ENCODE data around the gene ITGB3BP. TPM values are rescaled to one million over a fixed set of nuclear protein-coding genes. Genes with fewer than 3 reads are reported as not detected.

The ITGB3BP gene
- total RNA-seq, 1 experiment from 2014 or later = 47.2 TPM

GRCh38 chr1:63545780-63546179, 22.8 kb upstream of the ITGB3BP start:
- DNase-seq = no peak
- H3K18ac ChIP-seq (ENCODE audit: insufficient read length, low read depth, low read length) = no peak overlapping the region
- no peaks in the 10 kb centered on the region for H4K20me1 ChIP-seq (ENCODE audit: control insufficient read depth, insufficient read depth, insufficient read length)
- H3K27ac ChIP-seq (ENCODE audit: insufficient read length, low read depth, low read length) = no peak overlapping the region
- no peak overlapping the region for H3T11ph ChIP-seq (ENCODE audit: low read length)
- H3K27ac Mint-ChIP-seq = no peak overlapping the region
- no peaks in the 10 kb centered on the region for H3K4me1 Mint-ChIP-seq
- H3K4me1 ChIP-seq (ENCODE audit: insufficient read depth, low read length) = no peaks in the 10 kb centered on the region
- H3K4me2 ChIP-seq (ENCODE audit: insufficient read depth, insufficient read length, low read length) = no peak overlapping the region
- no peak overlapping the region for H4K91ac ChIP-seq (ENCODE audit: insufficient read length, low read depth, low read length)
- no peak overlapping the region for H3K4me3 Mint-ChIP-seq
- H3K14ac ChIP-seq (ENCODE audit: insufficient read depth, low read length) = no peak overlapping the region
- H3K9me3 Mint-ChIP-seq = no peaks in the 10 kb centered on the region
- H2BK120ac ChIP-seq (ENCODE audit: low read depth, low read length, poor library complexity, severe bottlenecking) = no peak overlapping the region
- no peak overlapping the region for H3K56ac ChIP-seq (ENCODE audit: insufficient read length, low read depth, low read length)
- H3K27me3 Mint-ChIP-seq (ENCODE audit: low read depth) = no peaks in the 10 kb centered on the region
- no peaks in the 10 kb centered on the region for H3K9me3 ChIP-seq (ENCODE audit: control insufficient read depth, low read depth, low read length)
- no peak overlapping the region for H3K4ac ChIP-seq (ENCODE audit: low read depth, low read length)
- H3K9ac ChIP-seq (ENCODE audit: extremely low read depth, insufficient read length, low read length) = no peak overlapping the region
- H4K8ac ChIP-seq (replicated peaks; ENCODE audit: insufficient read length, low read depth, low read length) = no peak overlapping the region
- no peaks in the 10 kb centered on the region for H3K27me3 ChIP-seq (ENCODE audit: insufficient read depth, low read length)
- H2BK15ac ChIP-seq (ENCODE audit: low read depth, low read length) = no peak overlapping the region
- H3K23ac ChIP-seq (ENCODE audit: insufficient read length, low read depth, low read length) = no peak overlapping the region
- H4K5ac ChIP-seq (ENCODE audit: insufficient read length, low read depth, low read length) = no peak overlapping the region
- H2BK20ac ChIP-seq (ENCODE audit: low read depth, low read length, poor library complexity, severe bottlenecking) = no peak overlapping the region
- no peak overlapping the region for H2AK5ac ChIP-seq (ENCODE audit: insufficient read length, low read length)
- no peak overlapping the region for H2BK5ac ChIP-seq (ENCODE audit: insufficient read length, low read length)
- no peaks in the 10 kb centered on the region for H3K79me2 ChIP-seq (ENCODE audit: insufficient read depth, low read length)
- H3K79me1 ChIP-seq (ENCODE audit: insufficient read depth, low read depth, low read length, poor library complexity, severe bottlenecking) = no peaks in the 10 kb centered on the region
- H2AFZ ChIP-seq (ENCODE audit: low read length) = no peak overlapping the region
- no peaks in the 10 kb centered on the region; a peak in 1 of 7 replicates for H3K36me3 Mint-ChIP-seq (ENCODE audit: insufficient read depth in 1 of 3, low read depth in 3 of 3)
- no peak overlapping the region for H2BK12ac ChIP-seq (ENCODE audit: insufficient read length, low read depth, low read length)
- no peak for TF ChIP-seq CTCF (conservative IDR thresholded peaks at IDR 0.05)
- no peaks in the 10 kb centered on the region for H3K23me2 ChIP-seq (ENCODE audit: insufficient read length, low read depth, low read length, poor library complexity, severe bottlenecking)

Data from H9 (cell line).